Smooth muscle cell (in vitro differentiated cells): ENCODE measurements around the gene FBXO28. TPM values are rescaled to one million over a fixed set of nuclear protein-coding genes. Genes with fewer than 3 reads are reported as not detected.

Experiments used
- DNase-seq: peaks from one replicate; lab custom pipeline; 2025; ENCODE audit not compliant: unreplicated experiment; lab: John Stamatoyannopoulos, UW
- H2AFZ ChIP-seq: fragments of 200-600 bp; sonication (generic); 2 replicates; pipeline ENCODE4 v1.6.0; 2016; ENCODE audit warnings: antibody characterized with exemption, low read depth, mild to moderate bottlenecking
- H3F3A ChIP-seq: fragments of 200-600 bp; sonication (generic); 2 replicates; pipeline ENCODE4 v1.6.0; 2017; ENCODE audit warnings: antibody characterized with exemption, low read depth
- H3K27ac ChIP-seq: fragments of 200-600 bp; sonication (generic); 2 replicates; pipeline ENCODE4 v1.5.1; 2016; ENCODE audit warnings: low read depth, mild to moderate bottlenecking
- H3K27me3 ChIP-seq: fragments of 200-600 bp; sonication (generic); 2 replicates; pipeline ENCODE4 v1.6.1; 2016; ENCODE audit warnings: low read depth, mild to moderate bottlenecking
- H3K36me3 ChIP-seq: fragments of 200-600 bp; sonication (generic); 2 replicates; pipeline ENCODE4 v1.5.1; 2016; ENCODE audit warnings: low read depth
- H3K4me1 ChIP-seq: fragments of 200-600 bp; sonication (generic); 2 replicates; pipeline ENCODE4 v1.5.1; 2016; ENCODE audit warnings: low read depth
- H3K4me2 ChIP-seq: fragments of 200-600 bp; sonication (generic); 2 replicates; pipeline ENCODE4 v1.6.0; 2016; ENCODE audit warnings: mild to moderate bottlenecking
- H3K4me3 ChIP-seq: fragments of 200-600 bp; sonication (generic); 2 replicates; pipeline ENCODE4 v1.5.1; 2016; ENCODE audit warnings: mild to moderate bottlenecking
- H3K79me2 ChIP-seq: fragments of 200-600 bp; sonication (generic); 2 replicates; pipeline ENCODE4 v1.6.0; 2016; ENCODE audit warnings: low read depth, mild to moderate bottlenecking
- H3K9ac ChIP-seq: fragments of 200-600 bp; sonication (generic); 2 replicates; pipeline ENCODE4 v1.6.0; 2016; ENCODE audit warnings: low read depth
- H3K9me3 ChIP-seq: fragments of 200-600 bp; sonication (generic); replicated peaks from 2 replicates; pipeline ENCODE4 v1.5.1; 2016; ENCODE audit warnings: low read depth
- H4K20me1 ChIP-seq: fragments of 200-600 bp; sonication (generic); 2 replicates; pipeline ENCODE4 v1.6.0; 2016; ENCODE audit warnings: low read depth
- CTCF ChIP-seq: fragments of 200-600 bp; sonication (generic); IDR thresholded peaks from 2 replicates; pipeline ENCODE4 v1.5.1; 2017; ENCODE audit warnings: borderline replicate concordance, mild to moderate bottlenecking, antibody characterized with exemption; ENCODE audit not compliant: insufficient read depth, poor library complexity, severe bottlenecking
- WGBS: methylation state at CpG from one replicate; pipeline ENCODE4 v1.1.7; 2016; ENCODE audit warnings: low lambda C conversion rate; 5-methylcytosine and 5-hydroxymethylcytosine counted together
- polyA plus RNA-seq: library from polyadenylated mRNA; unstranded; fragments of >200 nt; fragmentation: Nextera tagmentation; extraction: Ambion mirVana; gene quantifications from 2 replicates; pipeline ENCODE4 v1.2.1, GENCODE V29; 2016
- total RNA-seq: library from RNA; depleted of rRNA; stranded (reverse); fragments of >200 nt; gene quantifications from 2 replicates; pipeline ENCODE4 v1.2.3, GENCODE V29; 2014

FBXO28 gene
- total and polyA plus RNA-seq, 2 experiments from 2014 or later: 9.6 to 37.0 TPM

- Histone ChIP-seq H3K9ac (no peak overlapping the region), H3K79me2 (no peaks in the 10 kb centered on the region), H3K9me3 (no peaks in the 10 kb centered on the region), H3K36me3 (no peaks in the 10 kb centered on the region), H3K27me3 (no peaks in the 10 kb centered on the region), H4K20me1 (no peaks in the 10 kb centered on the region), H3K4me1 (peaks cover 15% of the 10 kb centered on the region), H3K27ac (no peak overlapping the region), H3F3A (no peaks in the 10 kb centered on the region), H2AFZ (peak overlapping the region; percentile 21), H3K4me2 (no peak overlapping the region), H3K4me3 (no peak overlapping the region)
- TF ChIP-seq CTCF: no peak
- DNase-seq: no peak
- WGBS: 93% methylated on average over 2 of the region's 2 CpGs
These were observed 32.3 kb upstream of the FBXO28 start for GRCh38 chr1:224081604-224082003.

GRCh38 chr1:224082146-224082545, 31.8 kb upstream of the FBXO28 start:
- no peak for DNase-seq
- Histone ChIP-seq H3F3A (no peaks in the 10 kb centered on the region), H3K79me2 (no peaks in the 10 kb centered on the region), H2AFZ (peak overlapping the region; percentile 21), H3K4me2 (no peak overlapping the region), H3K27me3 (no peaks in the 10 kb centered on the region), H3K36me3 (no peaks in the 10 kb centered on the region), H4K20me1 (no peaks in the 10 kb centered on the region), H3K9me3 (no peaks in the 10 kb centered on the region), H3K4me3 (no peak overlapping the region), H3K4me1 (peaks cover 15% of the 10 kb centered on the region), H3K9ac (no peak overlapping the region), H3K27ac (no peak overlapping the region)
- no peak for TF ChIP-seq CTCF
- WGBS: 44% methylated on average over 4 of the region's 4 CpGs

GRCh38 chr1:224084867-224085266, 29.0 kb upstream of the FBXO28 start:
- 76% methylated on average over 4 of the region's 4 CpGs for WGBS
- Histone ChIP-seq H3K79me2 (no peaks in the 10 kb centered on the region), H3F3A (no peaks in the 10 kb centered on the region), H3K9me3 (no peaks in the 10 kb centered on the region), H2AFZ (no peak overlapping the region), H3K4me1 (peaks cover 15% of the 10 kb centered on the region), H3K4me3 (no peak overlapping the region), H3K36me3 (no peaks in the 10 kb centered on the region), H3K27ac (no peak overlapping the region), H3K27me3 (no peaks in the 10 kb centered on the region), H4K20me1 (no peaks in the 10 kb centered on the region), H3K9ac (no peak overlapping the region), H3K4me2 (no peak overlapping the region)
- no peak for DNase-seq
- no peak for TF ChIP-seq CTCF

GRCh38 chr1:224085421-224086108, 28.3 kb upstream of the FBXO28 start:
- Histone ChIP-seq H2AFZ (no peak overlapping the region), H3K79me2 (no peaks in the 10 kb centered on the region), H3K36me3 (no peaks in the 10 kb centered on the region), H3K27me3 (no peaks in the 10 kb centered on the region), H3K9me3 (no peaks in the 10 kb centered on the region), H3K4me2 (no peak overlapping the region), H3K4me1 (peaks cover 8% of the 10 kb centered on the region), H4K20me1 (no peaks in the 10 kb centered on the region), H3K27ac (no peak overlapping the region), H3K9ac (no peak overlapping the region), H3F3A (no peaks in the 10 kb centered on the region), H3K4me3 (no peak overlapping the region)
- no peak for TF ChIP-seq CTCF
- WGBS: 92% methylated on average over 4 of the region's 4 CpGs
- no peak for DNase-seq
